ENCODE results near the gene KIFC3. TPM values are rescaled to one million over a fixed set of nuclear protein-coding genes. Genes with fewer than 3 reads are reported as not detected.
A peak's percentile ranks its signal among the peaks of the same experiment; 100 is the strongest.

KIFC3 gene
- total RNA-seq, 1 donor from 2014 or later: 0.76 TPM

- Mint-ChIP-seq H3K4me3 (ENCODE audit: unreplicated experiment) (no peak overlapping the region), H3K27ac (ENCODE audit: unreplicated experiment) (no peak overlapping the region), H3K9me3 (ENCODE audit: unreplicated experiment) (peaks cover 1% of the 10 kb centered on the region), H3K27me3 (ENCODE audit: unreplicated experiment) (peaks cover 6% of the 10 kb centered on the region), H3K4me1 (ENCODE audit: low read depth, unreplicated experiment) (peaks cover 8% of the 10 kb centered on the region), H3K36me3 (ENCODE audit: unreplicated experiment) (no peaks in the 10 kb centered on the region)
- DNase-seq: no peak
- no peak for TF ChIP-seq CTCF (IDR thresholded peaks at IDR 0.05; ENCODE audit: partially characterized antibody, unreplicated experiment)
Measured at GRCh38 chr16:57754354-57755060, 47.8 kb downstream of the KIFC3 start.

GRCh38 chr16:57753448-57754353 lies 48.6 kb downstream of the KIFC3 start:
- Mint-ChIP-seq H3K27ac (ENCODE audit: unreplicated experiment) (no peak overlapping the region), H3K4me3 (ENCODE audit: unreplicated experiment) (no peak overlapping the region)

GRCh38 chr16:57752581-57753447 lies 49.5 kb downstream of the KIFC3 start:
- no peak overlapping the region for H3K4me3 Mint-ChIP-seq (ENCODE audit: unreplicated experiment)
- no peak overlapping the region for H3K27ac Mint-ChIP-seq (ENCODE audit: unreplicated experiment)
- TF ChIP-seq CTCF (IDR thresholded peaks at IDR 0.05; ENCODE audit: partially characterized antibody, unreplicated experiment): no peak
- H3K36me3 Mint-ChIP-seq (ENCODE audit: unreplicated experiment): no peaks in the 10 kb centered on the region
- peaks cover 6% of the 10 kb centered on the region for H3K27me3 Mint-ChIP-seq (ENCODE audit: unreplicated experiment)
- H3K9me3 Mint-ChIP-seq (ENCODE audit: unreplicated experiment): peaks cover 2% of the 10 kb centered on the region
- H3K4me1 Mint-ChIP-seq (ENCODE audit: low read depth, unreplicated experiment): peaks cover 8% of the 10 kb centered on the region
- DNase-seq: peak; percentile 14

More at GRCh38 chr16:57753448-57754353, 48.6 kb downstream of the KIFC3 start:
- no peaks in the 10 kb centered on the region for H3K36me3 Mint-ChIP-seq (ENCODE audit: unreplicated experiment)
- no peak for DNase-seq
- peaks cover 2% of the 10 kb centered on the region for H3K9me3 Mint-ChIP-seq (ENCODE audit: unreplicated experiment)
- peaks cover 8% of the 10 kb centered on the region for H3K4me1 Mint-ChIP-seq (ENCODE audit: low read depth, unreplicated experiment)
- peaks cover 6% of the 10 kb centered on the region for H3K27me3 Mint-ChIP-seq (ENCODE audit: unreplicated experiment)
- TF ChIP-seq CTCF (IDR thresholded peaks at IDR 0.05; ENCODE audit: partially characterized antibody, unreplicated experiment): no peak

GRCh38 chr16:57752203-57752580 lies 50.1 kb downstream of the KIFC3 start:
- H3K36me3 Mint-ChIP-seq (ENCODE audit: unreplicated experiment): no peaks in the 10 kb centered on the region
- no peak for DNase-seq
- no peak overlapping the region for H3K27ac Mint-ChIP-seq (ENCODE audit: unreplicated experiment)
- H3K4me1 Mint-ChIP-seq (ENCODE audit: low read depth, unreplicated experiment): peaks cover 8% of the 10 kb centered on the region
- H3K27me3 Mint-ChIP-seq (ENCODE audit: unreplicated experiment): peaks cover 6% of the 10 kb centered on the region
- no peak overlapping the region for H3K4me3 Mint-ChIP-seq (ENCODE audit: unreplicated experiment)
- H3K9me3 Mint-ChIP-seq (ENCODE audit: unreplicated experiment): peaks cover 2% of the 10 kb centered on the region
- no peak for TF ChIP-seq CTCF (IDR thresholded peaks at IDR 0.05; ENCODE audit: partially characterized antibody, unreplicated experiment)
